GM23248 (cell line): ENCODE results near the gene SLC46A3. TPM values are rescaled to one million over a fixed set of nuclear protein-coding genes. Genes with fewer than 3 reads are reported as not detected.

ENCODE experiments used
- DNase-seq: peaks from one replicate; pipeline ENCODE4 v3.0.0-alpha.2; 2015
- H2AFZ ChIP-seq: fragments of 200-600 bp; sonication (generic); 2 replicates; pipeline ENCODE4 v1.6.1; 2016; ENCODE audit warnings: antibody characterized with exemption
- H3F3A ChIP-seq: fragments of 200-600 bp; sonication (generic); 2 replicates; pipeline ENCODE4 v1.6.1; 2016; ENCODE audit warnings: mild to moderate bottlenecking, antibody characterized with exemption, mixed run types; ENCODE audit not compliant: insufficient read depth
- H3K27ac ChIP-seq: fragments of 200-600 bp; sonication (generic); 2 replicates; pipeline ENCODE4 v1.5.1; 2016; ENCODE audit warnings: mild to moderate bottlenecking
- H3K27me3 ChIP-seq: fragments of 200-600 bp; sonication (generic); replicated peaks from 2 replicates; pipeline ENCODE4 v1.6.1; 2016; ENCODE audit warnings: mild to moderate bottlenecking; ENCODE audit not compliant: insufficient read depth
- H3K36me3 ChIP-seq: fragments of 200-600 bp; sonication (generic); 2 replicates; pipeline ENCODE4 v1.6.1; 2016; ENCODE audit warnings: low read depth, mild to moderate bottlenecking
- H3K4me1 ChIP-seq: fragments of 200-600 bp; sonication (generic); 2 replicates; pipeline ENCODE4 v1.6.1; 2016; ENCODE audit warnings: mild to moderate bottlenecking; ENCODE audit not compliant: insufficient read depth
- H3K4me2 ChIP-seq: fragments of 200-600 bp; sonication (generic); one replicate; pipeline ENCODE4 v1.6.1; 2016; ENCODE audit warnings: mild to moderate bottlenecking; ENCODE audit not compliant: unreplicated experiment
- H3K4me3 ChIP-seq: fragments of 200-600 bp; sonication (generic); 2 replicates; pipeline ENCODE4 v1.5.1; 2016; ENCODE audit warnings: mild to moderate bottlenecking
- H3K79me2 ChIP-seq: fragments of 200-600 bp; sonication (generic); 2 replicates; pipeline ENCODE4 v1.6.1; 2016; ENCODE audit warnings: mild to moderate bottlenecking; ENCODE audit not compliant: insufficient read depth
- H3K9ac ChIP-seq: fragments of 200-600 bp; sonication (generic); 2 replicates; pipeline ENCODE4 v1.6.1; 2016; ENCODE audit warnings: mild to moderate bottlenecking
- H3K9me2 ChIP-seq: fragments of 200-600 bp; sonication (generic); 2 replicates; pipeline ENCODE4 v1.6.1; 2016; ENCODE audit warnings: mixed run types, mild to moderate bottlenecking, moderate library complexity; ENCODE audit not compliant: insufficient read depth
- H3K9me3 ChIP-seq: fragments of 200-600 bp; sonication (generic); one replicate; pipeline ENCODE4 v1.6.1; 2017; ENCODE audit warnings: low read depth
- H4K20me1 ChIP-seq: fragments of 200-600 bp; sonication (generic); 2 replicates; pipeline ENCODE4 v1.6.0; 2016; ENCODE audit not compliant: insufficient read depth
- EZH2 ChIP-seq: fragments of 200-600 bp; sonication (generic); IDR thresholded peaks from 2 replicates; pipeline ENCODE4 v1.6.1; 2018; ENCODE audit warnings: antibody characterized with exemption, mild to moderate bottlenecking; ENCODE audit not compliant: insufficient read depth, poor library complexity, severe bottlenecking
- EZH2phosphoT487 ChIP-seq: fragments of 200-600 bp; sonication (generic); IDR thresholded peaks from 2 replicates; pipeline ENCODE4 v1.6.1; 2018; ENCODE audit warnings: antibody characterized with exemption, moderate library complexity, mild to moderate bottlenecking, low read depth; ENCODE audit not compliant: insufficient read depth
- WGBS, 2 experiments: methylation state at CpG; one replicate each; pipeline ENCODE4 v1.1.6; 2015 to 2017; ENCODE audit warnings: low lambda C conversion rate in 2 of 2, low coverage in 1 of 2; ENCODE audit errors: missing lambda C conversion rate in 2 of 2; 5-methylcytosine and 5-hydroxymethylcytosine counted together
- in situ Hi-C: fragments of 300-500 bp; cut with MboI; formaldehyde crosslinking; loops from 2 replicates; pipeline ENCODE4 v1.15.0; 2020
- polyA plus RNA-seq: library from polyadenylated mRNA; unstranded; fragments of >200 nt; fragmentation: Nextera tagmentation; extraction: Ambion mirVana; gene quantifications from 2 replicates; pipeline ENCODE4 v1.2.1, GENCODE V29; 2016
- total RNA-seq: library from RNA; depleted of rRNA; stranded (reverse); fragments of >200 nt; shearing (Covaris generic); gene quantifications from 2 replicates; pipeline ENCODE4 v1.2.3, GENCODE V29; 2014

Gene SLC46A3
- total and polyA plus RNA-seq, 2 experiments from 2014 or later = 3.4 to 4.2 TPM

GRCh38 chr13:28710161-28710560 is 8.6 kb downstream of the SLC46A3 start:
- no peak for DNase-seq
- no peaks in the 10 kb centered on the region for H3K36me3 ChIP-seq
- no peaks in the 10 kb centered on the region for H4K20me1 ChIP-seq
- H3K4me2 ChIP-seq = no peak overlapping the region
- TF ChIP-seq EZH2 = no peak
- TF ChIP-seq EZH2phosphoT487 = no peak
- no peak overlapping the region for H2AFZ ChIP-seq
- no peak overlapping the region for H3K4me3 ChIP-seq
- H3K27me3 ChIP-seq = no peaks in the 10 kb centered on the region
- no peaks in the 10 kb centered on the region for H3K9me2 ChIP-seq
- peaks cover 12% of the 10 kb centered on the region for H3F3A ChIP-seq
- H3K79me2 ChIP-seq = no peaks in the 10 kb centered on the region
- H3K4me1 ChIP-seq = peaks cover 9% of the 10 kb centered on the region
- in situ Hi-C loops = no loop called here
- H3K27ac ChIP-seq = no peak overlapping the region
- H3K9me3 ChIP-seq = no peaks in the 10 kb centered on the region
- WGBS, 2 experiments = 64 to 81% methylated on average over 4 of the region's 4 CpGs
- H3K9ac ChIP-seq = no peak overlapping the region

GRCh38 chr13:28707629-28708427 is 10.9 kb downstream of the SLC46A3 start:
- Histone ChIP-seq H3K9me3 (no peaks in the 10 kb centered on the region), H3K79me2 (no peaks in the 10 kb centered on the region), H4K20me1 (no peaks in the 10 kb centered on the region), H3K36me3 (no peaks in the 10 kb centered on the region), H3K4me3 (no peak overlapping the region), H3F3A (peaks cover 12% of the 10 kb centered on the region), H3K9me2 (no peaks in the 10 kb centered on the region), H3K4me2 (peak overlapping the region; percentile 61), H3K4me1 (peaks cover 9% of the 10 kb centered on the region), H3K9ac (no peak overlapping the region), H2AFZ (no peak overlapping the region), H3K27ac (peak overlapping the region; percentile 35; the same call in 1 of the 2 replicates), H3K27me3 (no peaks in the 10 kb centered on the region)
- in situ Hi-C loops = no loop called here
- TF ChIP-seq EZH2 = no peak
- TF ChIP-seq EZH2phosphoT487 = no peak
- peak; percentile 91 for DNase-seq
- 63 to 69% methylated on average over 5 of the region's 5 CpGs for WGBS, 2 experiments

DNA sequence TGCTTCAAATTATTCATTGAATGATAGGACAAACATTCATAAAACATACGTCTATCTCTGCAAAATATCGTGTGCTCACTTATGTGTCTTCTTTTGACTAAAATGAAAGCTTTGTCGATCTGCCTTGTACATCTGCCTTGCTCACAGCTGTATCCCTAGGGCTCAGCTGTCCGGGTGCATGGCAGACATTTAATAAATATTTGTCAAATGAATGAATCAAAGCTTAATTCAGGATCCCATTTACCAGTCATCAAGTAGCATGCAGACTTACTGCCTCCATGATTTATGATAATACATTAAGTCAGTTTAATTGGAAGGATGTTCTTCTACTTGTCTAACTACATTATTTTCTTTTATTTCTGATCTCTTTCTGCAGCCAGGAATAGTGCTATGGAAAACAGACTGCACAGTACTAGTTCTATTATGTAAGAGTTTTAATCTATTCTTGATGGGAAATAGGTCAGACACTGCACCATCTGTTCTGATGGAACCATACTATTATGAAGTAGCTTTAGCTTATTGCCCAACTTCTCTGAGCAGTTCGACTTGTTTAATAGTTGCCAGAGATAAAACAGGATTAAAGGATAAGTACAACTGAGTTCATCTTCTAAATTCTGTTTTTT is 13.2 kb downstream of the SLC46A3 start:
- no peak overlapping the region for H3K9ac ChIP-seq
- in situ Hi-C loops = no loop called here
- no peaks in the 10 kb centered on the region for H3K9me2 ChIP-seq
- no peak overlapping the region for H2AFZ ChIP-seq
- no peak overlapping the region for H3K4me2 ChIP-seq
- TF ChIP-seq EZH2phosphoT487 (no peak), EZH2 (no peak)
- H3K36me3 ChIP-seq = no peaks in the 10 kb centered on the region
- peak; percentile 24 for DNase-seq
- no peaks in the 10 kb centered on the region for H4K20me1 ChIP-seq
- no peaks in the 10 kb centered on the region for H3K9me3 ChIP-seq
- 27 to 30% methylated on average over 5 of the region's 5 CpGs for WGBS, 2 experiments
- no peak overlapping the region for H3K4me3 ChIP-seq
- no peak overlapping the region for H3K27ac ChIP-seq
- H3K27me3 ChIP-seq = no peaks in the 10 kb centered on the region
- peaks cover 12% of the 10 kb centered on the region for H3F3A ChIP-seq
- peaks cover 9% of the 10 kb centered on the region for H3K4me1 ChIP-seq
- H3K79me2 ChIP-seq = no peaks in the 10 kb centered on the region

DNA sequence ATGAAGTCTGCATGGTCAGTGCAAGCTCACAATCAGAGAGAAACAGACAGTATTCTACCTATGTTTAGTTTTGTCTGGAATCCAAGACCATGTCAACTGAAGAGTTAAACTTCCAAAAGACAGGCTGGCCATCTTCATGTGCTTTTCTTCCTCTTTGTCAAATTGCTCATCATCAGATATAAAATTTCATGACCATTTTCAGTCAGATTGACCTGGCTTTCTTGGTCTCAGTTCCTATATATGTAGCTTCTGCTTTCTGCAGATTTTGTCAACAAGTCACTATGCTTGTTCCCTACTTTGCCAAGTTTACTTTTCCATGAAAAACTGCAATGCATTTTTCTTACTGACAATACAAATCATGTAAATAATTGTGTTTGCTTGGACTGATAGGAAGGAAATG is 13.9 kb downstream of the SLC46A3 start:
- Histone ChIP-seq H3K9me3 (no peaks in the 10 kb centered on the region), H3K9ac (no peak overlapping the region), H4K20me1 (no peaks in the 10 kb centered on the region), H3K4me2 (no peak overlapping the region), H3K79me2 (no peaks in the 10 kb centered on the region), H3K36me3 (no peaks in the 10 kb centered on the region), H2AFZ (no peak overlapping the region), H3K4me1 (peaks cover 9% of the 10 kb centered on the region), H3K27me3 (no peaks in the 10 kb centered on the region), H3K9me2 (no peaks in the 10 kb centered on the region), H3K27ac (no peak overlapping the region), H3K4me3 (no peak overlapping the region), H3F3A (peaks cover 12% of the 10 kb centered on the region)
- TF ChIP-seq EZH2phosphoT487 (no peak), EZH2 (no peak)
- in situ Hi-C loops = no loop called here
- DNase-seq = no peak

GRCh38 chr13:28704282-28704681 is 14.5 kb downstream of the SLC46A3 start:
- no peak for TF ChIP-seq EZH2phosphoT487
- TF ChIP-seq EZH2 = no peak
- H3K4me2 ChIP-seq = no peak overlapping the region

More at GRCh38 chr13:28704282-28704681, 14.5 kb downstream of the SLC46A3 start:
- H3F3A ChIP-seq = peaks cover 12% of the 10 kb centered on the region
- H3K36me3 ChIP-seq = no peaks in the 10 kb centered on the region
- H2AFZ ChIP-seq = no peak overlapping the region
- no peaks in the 10 kb centered on the region for H3K79me2 ChIP-seq
- no peak for DNase-seq
- H3K27ac ChIP-seq = no peak overlapping the region
- no peaks in the 10 kb centered on the region for H3K27me3 ChIP-seq
- in situ Hi-C loops = no loop called here
- H3K4me3 ChIP-seq = no peak overlapping the region
- H3K4me1 ChIP-seq = peaks cover 9% of the 10 kb centered on the region
- no peaks in the 10 kb centered on the region for H3K9me3 ChIP-seq
- H3K9me2 ChIP-seq = no peaks in the 10 kb centered on the region
- no peaks in the 10 kb centered on the region for H4K20me1 ChIP-seq
- no peak overlapping the region for H3K9ac ChIP-seq
